GM23338 (cell line): ENCODE data around the gene TSPAN4. TPM values are rescaled to one million over a fixed set of nuclear protein-coding genes. Genes with fewer than 3 reads are reported as not detected.

Source experiments
- ATAC-seq: fragments of 200-7000 bp; cut with Tn5 transposase; 3 replicates; pipeline ENCODE4 v1.9.1; 2020
- DNase-seq: peaks from one replicate; pipeline ENCODE4 v3.0.0-alpha.2; 2015; ENCODE audit warnings: low spot score
- H2AFZ ChIP-seq: fragments of 200-600 bp; sonication (generic); 2 replicates; pipeline ENCODE4 v1.8.0; 2016; ENCODE audit warnings: antibody characterized with exemption, mild to moderate bottlenecking, moderate library complexity
- H3F3A ChIP-seq: fragments of 200-600 bp; sonication (generic); replicated peaks from 2 replicates; pipeline ENCODE4 v1.8.0; 2017; ENCODE audit warnings: antibody characterized with exemption, mixed run types, low read depth
- H3K27ac ChIP-seq: fragments of 200-600 bp; sonication (generic); 2 replicates; pipeline ENCODE4 v1.6.1; 2016; ENCODE audit warnings: low read depth
- H3K27me3 ChIP-seq: fragments of 200-600 bp; sonication (generic); 2 replicates; pipeline ENCODE4 v1.8.0; 2016; ENCODE audit warnings: mild to moderate bottlenecking, mixed run types, moderate library complexity; ENCODE audit not compliant: insufficient read depth
- H3K36me3 ChIP-seq: fragments of 200-600 bp; sonication (generic); 2 replicates; pipeline ENCODE4 v1.8.0; 2016; ENCODE audit warnings: mild to moderate bottlenecking; ENCODE audit not compliant: insufficient read depth
- H3K4me1 ChIP-seq: fragments of 200-600 bp; sonication (generic); 2 replicates; pipeline ENCODE4 v1.8.0; 2016; ENCODE audit warnings: mild to moderate bottlenecking, moderate library complexity; ENCODE audit not compliant: insufficient read depth
- H3K4me2 ChIP-seq: fragments of 200-600 bp; sonication (generic); 2 replicates; pipeline ENCODE4 v1.7.1; 2017; ENCODE audit warnings: mixed run types
- H3K4me3 ChIP-seq: fragments of 200-600 bp; sonication (generic); 2 replicates; pipeline ENCODE4 v1.6.1; 2016; ENCODE audit warnings: mixed run types
- H3K79me2 ChIP-seq: fragments of 200-600 bp; sonication (generic); replicated peaks from 2 replicates; pipeline ENCODE4 v1.8.0; 2017; ENCODE audit warnings: mild to moderate bottlenecking; ENCODE audit not compliant: insufficient read depth
- H3K9me2 ChIP-seq: fragments of 200-600 bp; sonication (generic); 2 replicates; pipeline ENCODE4 v1.8.0; 2017; ENCODE audit not compliant: insufficient read depth
- H4K20me1 ChIP-seq: fragments of 200-600 bp; sonication (generic); replicated peaks from 2 replicates; pipeline ENCODE4 v1.8.0; 2017; ENCODE audit warnings: mild to moderate bottlenecking; ENCODE audit not compliant: insufficient read depth
- H3K27ac Mint-ChIP-seq: 2 replicates; pipeline ENCODE4 v1.8.0; 2020; ENCODE audit warnings: inconsistent platforms, mild to moderate bottlenecking, moderate library complexity, mixed read lengths
- H3K27me3 Mint-ChIP-seq: 3 replicates; pipeline ENCODE4 v1.8.0; 2022; ENCODE audit warnings: low read depth, mild to moderate bottlenecking, moderate library complexity, mixed read lengths, inconsistent platforms; ENCODE audit not compliant: insufficient read depth, poor library complexity
- H3K36me3 Mint-ChIP-seq: 3 replicates; pipeline ENCODE4 v1.8.0; 2021; ENCODE audit warnings: low read depth, mild to moderate bottlenecking, inconsistent platforms, moderate library complexity, mixed read lengths
- H3K4me1 Mint-ChIP-seq: 3 replicates; pipeline ENCODE4 v1.8.0; 2020; ENCODE audit warnings: mild to moderate bottlenecking, inconsistent platforms, mixed read lengths
- H3K4me3 Mint-ChIP-seq: 3 replicates; pipeline ENCODE4 v1.8.0; 2021; ENCODE audit warnings: moderate library complexity, mild to moderate bottlenecking, inconsistent platforms, mixed read lengths
- H3K9me3 Mint-ChIP-seq: 3 replicates; pipeline ENCODE4 v1.8.0; 2020; ENCODE audit warnings: moderate library complexity, mild to moderate bottlenecking, inconsistent platforms, mixed read lengths
- CREB1 ChIP-seq: fragments of 250-450 bp; sonication (Bioruptor Pico); IDR thresholded peaks from 2 replicates; pipeline ENCODE4 v1.5.0; 2020; ENCODE audit warnings: low read depth, mild to moderate bottlenecking, moderate library complexity
- EZH2 ChIP-seq: fragments of 200-600 bp; sonication (generic); IDR thresholded peaks from one replicate; pipeline ENCODE4 v1.8.0; 2017; ENCODE audit warnings: antibody characterized with exemption, mild to moderate bottlenecking, low read depth; ENCODE audit not compliant: unreplicated experiment
- JUNB ChIP-seq: IDR thresholded peaks from one replicate; pipeline ENCODE4 v1.6.1; 2016; ENCODE audit warnings: antibody characterized with exemption; ENCODE audit not compliant: unreplicated experiment
- NANOG ChIP-seq: IDR thresholded peaks from 2 replicates; pipeline ENCODE4 v1.6.1; 2016; ENCODE audit warnings: antibody characterized with exemption, borderline replicate concordance
- POLR2AphosphoS5 ChIP-seq: IDR thresholded peaks from 2 replicates; pipeline ENCODE4 v1.6.1; 2016; ENCODE audit warnings: antibody characterized with exemption, low read depth
- REST ChIP-seq: IDR thresholded peaks from one replicate; pipeline ENCODE4 v1.6.1; 2018; ENCODE audit warnings: antibody characterized with exemption; ENCODE audit not compliant: unreplicated experiment
- polyA plus RNA-seq: library from polyadenylated mRNA; unstranded; fragments of >200 nt; fragmentation: Nextera tagmentation; extraction: Ambion mirVana; gene quantifications from 2 replicates; pipeline ENCODE4 v1.2.1, GENCODE V29; 2016
- total RNA-seq: library from RNA; depleted of rRNA; stranded (reverse); fragments of >200 nt; shearing (Covaris generic); gene quantifications from 2 replicates; pipeline ENCODE4 v1.2.3, GENCODE V29; 2014
- TF ChIP-seq, protein P1 (sequence below): fragments of 250-450 bp; sonication (Bioruptor Pico); IDR thresholded peaks from 2 replicates; pipeline ENCODE4 v1.5.0; 2020; ENCODE audit warnings: mild to moderate bottlenecking, moderate library complexity

The TSPAN4 gene
- total and polyA plus RNA-seq, 2 experiments from 2014 or later: 76.8 to 150 TPM

- TF ChIP-seq JUNB: no peak
- no peak for TF ChIP-seq EZH2
- TF ChIP-seq CREB1: no peak
- TF ChIP-seq REST: no peak
These were observed 2.3 kb downstream of the TSPAN4 start (continued) for GRCh38 chr11:844693-845644.

DNA sequence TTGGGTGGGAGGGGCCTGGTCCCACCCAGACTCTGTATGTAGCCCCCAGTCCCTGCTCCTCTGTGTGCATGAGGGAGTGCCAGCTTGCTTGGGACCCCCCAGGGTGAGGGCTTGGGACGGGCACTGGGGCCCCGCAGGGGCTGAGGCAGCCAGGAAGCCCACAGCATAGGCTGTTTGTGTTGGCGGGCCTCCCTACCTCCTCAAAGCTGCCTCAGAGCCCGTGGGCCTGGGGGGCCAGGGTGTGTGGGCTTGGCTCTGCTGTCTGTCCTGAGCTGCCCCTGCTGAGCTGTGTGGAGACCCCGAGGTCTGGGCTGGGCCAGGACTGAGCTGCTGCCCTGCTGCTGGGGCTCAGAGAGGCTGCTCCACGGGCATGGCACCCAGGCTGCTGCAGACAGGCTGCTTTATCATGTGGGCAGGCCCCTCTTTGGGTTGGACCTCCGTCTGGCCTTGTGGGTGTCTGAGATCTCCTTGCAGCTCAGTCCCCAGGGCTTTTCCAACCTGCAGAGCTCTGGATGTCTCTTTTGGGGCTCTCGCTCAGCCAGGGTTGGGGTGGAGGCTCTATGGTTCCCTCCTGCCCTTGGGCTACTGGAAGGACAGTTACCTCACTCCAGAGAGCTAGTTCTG, 3.3 kb downstream of the TSPAN4 start:
- Mint-ChIP-seq H3K27me3 (peaks cover 18% of the 10 kb centered on the region), H3K4me1 (peaks cover 20% of the 10 kb centered on the region), H3K9me3 (no peaks in the 10 kb centered on the region), H3K27ac (no peak overlapping the region), H3K4me3 (no peak overlapping the region; the same call in 2 of the 3 replicates), H3K36me3 (peaks cover 4% of the 10 kb centered on the region)
- no peak overlapping the region for H2AFZ ChIP-seq
- 0 out of 2 replicates have a peak, but pooled peaks cover 5% of the 10 kb centered on the region for H3F3A ChIP-seq
- H3K27me3 ChIP-seq: no peaks in the 10 kb centered on the region
- H3K4me3 ChIP-seq: no peak overlapping the region
- no peak for DNase-seq
- no peak for ATAC-seq
- peaks cover 17% of the 10 kb centered on the region for H4K20me1 ChIP-seq
- no peak overlapping the region for H3K27ac ChIP-seq
- H3K4me2 ChIP-seq: peak overlapping the region; percentile 91; the same call in 1 of the 2 replicates
- no peaks in the 10 kb centered on the region for H3K9me2 ChIP-seq
- TF ChIP-seq CREB1: no peak
- TF ChIP-seq, protein P1, sequence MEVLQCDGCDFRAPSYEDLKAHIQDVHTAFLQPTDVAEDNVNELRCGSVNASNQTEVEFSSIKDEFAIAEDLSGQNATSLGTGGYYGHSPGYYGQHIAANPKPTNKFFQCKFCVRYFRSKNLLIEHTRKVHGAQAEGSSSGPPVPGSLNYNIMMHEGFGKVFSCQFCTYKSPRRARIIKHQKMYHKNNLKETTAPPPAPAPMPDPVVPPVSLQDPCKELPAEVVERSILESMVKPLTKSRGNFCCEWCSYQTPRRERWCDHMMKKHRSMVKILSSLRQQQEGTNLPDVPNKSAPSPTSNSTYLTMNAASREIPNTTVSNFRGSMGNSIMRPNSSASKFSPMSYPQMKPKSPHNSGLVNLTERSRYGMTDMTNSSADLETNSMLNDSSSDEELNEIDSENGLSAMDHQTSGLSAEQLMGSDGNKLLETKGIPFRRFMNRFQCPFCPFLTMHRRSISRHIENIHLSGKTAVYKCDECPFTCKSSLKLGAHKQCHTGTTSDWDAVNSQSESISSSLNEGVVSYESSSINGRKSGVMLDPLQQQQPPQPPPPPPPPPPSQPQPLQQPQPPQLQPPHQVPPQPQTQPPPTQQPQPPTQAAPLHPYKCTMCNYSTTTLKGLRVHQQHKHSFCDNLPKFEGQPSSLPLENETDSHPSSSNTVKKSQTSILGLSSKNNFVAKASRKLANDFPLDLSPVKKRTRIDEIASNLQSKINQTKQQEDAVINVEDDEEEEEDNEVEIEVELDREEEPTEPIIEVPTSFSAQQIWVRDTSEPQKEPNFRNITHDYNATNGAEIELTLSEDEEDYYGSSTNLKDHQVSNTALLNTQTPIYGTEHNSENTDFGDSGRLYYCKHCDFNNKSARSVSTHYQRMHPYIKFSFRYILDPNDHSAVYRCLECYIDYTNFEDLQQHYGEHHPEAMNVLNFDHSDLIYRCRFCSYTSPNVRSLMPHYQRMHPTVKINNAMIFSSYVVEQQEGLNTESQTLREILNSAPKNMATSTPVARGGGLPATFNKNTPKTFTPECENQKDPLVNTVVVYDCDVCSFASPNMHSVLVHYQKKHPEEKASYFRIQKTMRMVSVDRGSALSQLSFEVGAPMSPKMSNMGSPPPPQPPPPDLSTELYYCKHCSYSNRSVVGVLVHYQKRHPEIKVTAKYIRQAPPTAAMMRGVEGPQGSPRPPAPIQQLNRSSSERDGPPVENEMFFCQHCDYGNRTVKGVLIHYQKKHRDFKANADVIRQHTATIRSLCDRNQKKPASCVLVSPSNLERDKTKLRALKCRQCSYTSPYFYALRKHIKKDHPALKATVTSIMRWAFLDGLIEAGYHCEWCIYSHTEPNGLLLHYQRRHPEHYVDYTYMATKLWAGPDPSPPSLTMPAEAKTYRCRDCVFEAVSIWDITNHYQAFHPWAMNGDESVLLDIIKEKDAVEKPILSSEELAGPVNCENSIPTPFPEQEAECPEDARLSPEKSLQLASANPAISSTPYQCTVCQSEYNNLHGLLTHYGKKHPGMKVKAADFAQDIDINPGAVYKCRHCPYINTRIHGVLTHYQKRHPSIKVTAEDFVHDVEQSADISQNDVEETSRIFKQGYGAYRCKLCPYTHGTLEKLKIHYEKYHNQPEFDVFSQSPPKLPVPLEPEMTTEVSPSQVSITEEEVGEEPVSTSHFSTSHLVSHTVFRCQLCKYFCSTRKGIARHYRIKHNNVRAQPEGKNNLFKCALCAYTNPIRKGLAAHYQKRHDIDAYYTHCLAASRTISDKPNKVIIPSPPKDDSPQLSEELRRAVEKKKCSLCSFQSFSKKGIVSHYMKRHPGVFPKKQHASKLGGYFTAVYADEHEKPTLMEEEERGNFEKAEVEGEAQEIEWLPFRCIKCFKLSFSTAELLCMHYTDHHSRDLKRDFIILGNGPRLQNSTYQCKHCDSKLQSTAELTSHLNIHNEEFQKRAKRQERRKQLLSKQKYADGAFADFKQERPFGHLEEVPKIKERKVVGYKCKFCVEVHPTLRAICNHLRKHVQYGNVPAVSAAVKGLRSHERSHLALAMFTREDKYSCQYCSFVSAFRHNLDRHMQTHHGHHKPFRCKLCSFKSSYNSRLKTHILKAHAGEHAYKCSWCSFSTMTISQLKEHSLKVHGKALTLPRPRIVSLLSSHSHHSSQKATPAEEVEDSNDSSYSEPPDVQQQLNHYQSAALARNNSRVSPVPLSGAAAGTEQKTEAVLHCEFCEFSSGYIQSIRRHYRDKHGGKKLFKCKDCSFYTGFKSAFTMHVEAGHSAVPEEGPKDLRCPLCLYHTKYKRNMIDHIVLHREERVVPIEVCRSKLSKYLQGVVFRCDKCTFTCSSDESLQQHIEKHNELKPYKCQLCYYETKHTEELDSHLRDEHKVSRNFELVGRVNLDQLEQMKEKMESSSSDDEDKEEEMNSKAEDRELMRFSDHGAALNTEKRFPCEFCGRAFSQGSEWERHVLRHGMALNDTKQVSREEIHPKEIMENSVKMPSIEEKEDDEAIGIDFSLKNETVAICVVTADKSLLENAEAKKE: no peak
- no peak for TF ChIP-seq POLR2AphosphoS5
- no peak for TF ChIP-seq JUNB
- TF ChIP-seq NANOG: no peak
- H3K79me2 ChIP-seq: peaks cover 13% of the 10 kb centered on the region
- no peaks in the 10 kb centered on the region for H3K36me3 ChIP-seq
- peaks cover 32% of the 10 kb centered on the region for H3K4me1 ChIP-seq
